Neural cell (in vitro differentiated cells): ENCODE results near the gene CATSPERE. TPM values are rescaled to one million over a fixed set of nuclear protein-coding genes. Genes with fewer than 3 reads are reported as not detected.

Source experiments
- H2AFZ ChIP-seq: fragments of 200-600, 300-800 bp; sonication (generic), shearing (Covaris generic); 2 replicates; pipeline ENCODE4 v1.6.0; 2014; ENCODE audit warnings: low read depth, mild to moderate bottlenecking, antibody characterized with exemption, low read length, moderate library complexity
- H3F3A ChIP-seq: fragments of 200-600 bp; shearing (Covaris generic); 2 replicates; pipeline ENCODE4 v1.6.1; 2016; ENCODE audit warnings: mild to moderate bottlenecking, moderate library complexity, mixed read lengths, antibody characterized with exemption, low read length; ENCODE audit not compliant: insufficient read depth, poor library complexity, severe bottlenecking
- H3K27ac ChIP-seq: fragments of 200-600, 300-800 bp; sonication (generic), shearing (Covaris generic); 2 replicates; pipeline ENCODE4 v1.5.1; 2014; ENCODE audit warnings: mild to moderate bottlenecking, low read length, moderate library complexity
- H3K27me3 ChIP-seq: fragments of 300-800, 200-600 bp; sonication (generic), shearing (Covaris generic); 2 replicates; pipeline ENCODE4 v1.6.0; 2014; ENCODE audit warnings: mild to moderate bottlenecking, low read depth, low read length, moderate library complexity; ENCODE audit not compliant: insufficient read depth
- H3K36me3 ChIP-seq: fragments of 300-800, 200-600 bp; sonication (generic), shearing (Covaris generic); 2 replicates; pipeline ENCODE4 v1.5.1; 2014; ENCODE audit warnings: mild to moderate bottlenecking, antibody characterized with exemption, low read length, moderate library complexity; ENCODE audit not compliant: insufficient read depth
- H3K4me2 ChIP-seq: fragments of 300-800, 200-600 bp; sonication (generic), shearing (Covaris generic); 2 replicates; pipeline ENCODE4 v1.6.0; 2014; ENCODE audit warnings: mild to moderate bottlenecking, low read length
- H3K4me3 ChIP-seq: fragments of 300-800, 200-600 bp; sonication (generic), shearing (Covaris generic); 2 replicates; pipeline ENCODE4 v1.5.1; 2014; ENCODE audit warnings: mild to moderate bottlenecking, low read length, moderate library complexity
- H3K79me2 ChIP-seq: fragments of 200-600 bp; shearing (Covaris generic); replicated peaks from 2 replicates; pipeline ENCODE4 v1.6.0; 2014; ENCODE audit warnings: mild to moderate bottlenecking, low read length, moderate library complexity; ENCODE audit not compliant: insufficient read depth
- H3K9ac ChIP-seq: fragments of 300-800, 200-600 bp; sonication (generic), shearing (Covaris generic); 2 replicates; pipeline ENCODE4 v1.6.1; 2016; ENCODE audit warnings: mild to moderate bottlenecking, low read length, mixed read lengths
- H3K9me2 ChIP-seq: fragments of 200-600 bp; shearing (Covaris generic); 2 replicates; pipeline ENCODE4 v1.6.1; 2016; ENCODE audit warnings: mild to moderate bottlenecking, low read length, mixed read lengths; ENCODE audit not compliant: insufficient read depth
- H3K9me3 ChIP-seq: fragments of 200-600, 300-800 bp; sonication (generic), shearing (Covaris generic); 2 replicates; pipeline ENCODE4 v1.6.1; 2016; ENCODE audit warnings: mild to moderate bottlenecking, mixed run types, low read length, moderate library complexity, mixed read lengths
- H4K20me1 ChIP-seq: fragments of 200-600 bp; shearing (Covaris generic); 2 replicates; pipeline ENCODE4 v1.6.1; 2016; ENCODE audit warnings: mild to moderate bottlenecking, mixed run types; ENCODE audit not compliant: insufficient read depth
- EP300 ChIP-seq: fragments of 450-650 bp; conservative IDR thresholded peaks from 2 replicates; pipeline ENCODE4 v1.6.1; 2014; ENCODE audit warnings: antibody characterized with exemption, mild to moderate bottlenecking, moderate library complexity; ENCODE audit not compliant: poor library complexity, severe bottlenecking
- EZH2 ChIP-seq: fragments of 200-600, 300-800 bp; shearing (Covaris generic), sonication (generic); IDR thresholded peaks from 2 replicates; pipeline ENCODE4 v1.6.1; 2014; ENCODE audit warnings: antibody characterized with exemption, low read length, borderline replicate concordance, mild to moderate bottlenecking; ENCODE audit not compliant: insufficient read depth, poor library complexity, severe bottlenecking
- MXI1 ChIP-seq: fragments of 450-650 bp; conservative IDR thresholded peaks from 2 replicates; pipeline ENCODE4 v1.6.1; 2014; ENCODE audit warnings: antibody characterized with exemption, mild to moderate bottlenecking; ENCODE audit not compliant: poor library complexity, severe bottlenecking
- POLR2AphosphoS5 ChIP-seq: IDR thresholded peaks from 2 replicates; pipeline ENCODE4 v1.6.1; 2012
- RAD21 ChIP-seq: fragments of 450-650 bp; conservative IDR thresholded peaks from 2 replicates; pipeline ENCODE4 v1.6.1; 2014; ENCODE audit warnings: antibody characterized with exemption, mild to moderate bottlenecking, moderate library complexity
- SMC3 ChIP-seq: fragments of 450-650 bp; conservative IDR thresholded peaks from 2 replicates; pipeline ENCODE4 v1.6.1; 2014; ENCODE audit warnings: antibody characterized with exemption, mild to moderate bottlenecking, moderate library complexity; ENCODE audit not compliant: poor library complexity
- TAF1 ChIP-seq: IDR thresholded peaks from 2 replicates; pipeline ENCODE4 v1.6.1; 2012; ENCODE audit warnings: low read depth
- polyA plus RNA-seq: library from polyadenylated mRNA; depleted of rRNA; stranded (reverse); fragments of >200 nt; gene quantifications from 2 replicates; pipeline ENCODE4 v1.2.3, GENCODE V29; 2014
- TF ChIP-seq, protein P1 (sequence below): fragments of 450-650 bp; IDR thresholded peaks from 2 replicates; pipeline ENCODE4 v1.5.1; 2014; ENCODE audit warnings: antibody characterized with exemption, mild to moderate bottlenecking, moderate library complexity; ENCODE audit not compliant: poor library complexity, severe bottlenecking
- TF ChIP-seq, protein P2 (sequence below): IDR thresholded peaks from 2 replicates; pipeline ENCODE4 v1.6.1; 2012; ENCODE audit warnings: borderline replicate concordance

The CATSPERE gene
- polyA plus RNA-seq, 1 donor from 2014 or later: 5.6 TPM

DNA sequence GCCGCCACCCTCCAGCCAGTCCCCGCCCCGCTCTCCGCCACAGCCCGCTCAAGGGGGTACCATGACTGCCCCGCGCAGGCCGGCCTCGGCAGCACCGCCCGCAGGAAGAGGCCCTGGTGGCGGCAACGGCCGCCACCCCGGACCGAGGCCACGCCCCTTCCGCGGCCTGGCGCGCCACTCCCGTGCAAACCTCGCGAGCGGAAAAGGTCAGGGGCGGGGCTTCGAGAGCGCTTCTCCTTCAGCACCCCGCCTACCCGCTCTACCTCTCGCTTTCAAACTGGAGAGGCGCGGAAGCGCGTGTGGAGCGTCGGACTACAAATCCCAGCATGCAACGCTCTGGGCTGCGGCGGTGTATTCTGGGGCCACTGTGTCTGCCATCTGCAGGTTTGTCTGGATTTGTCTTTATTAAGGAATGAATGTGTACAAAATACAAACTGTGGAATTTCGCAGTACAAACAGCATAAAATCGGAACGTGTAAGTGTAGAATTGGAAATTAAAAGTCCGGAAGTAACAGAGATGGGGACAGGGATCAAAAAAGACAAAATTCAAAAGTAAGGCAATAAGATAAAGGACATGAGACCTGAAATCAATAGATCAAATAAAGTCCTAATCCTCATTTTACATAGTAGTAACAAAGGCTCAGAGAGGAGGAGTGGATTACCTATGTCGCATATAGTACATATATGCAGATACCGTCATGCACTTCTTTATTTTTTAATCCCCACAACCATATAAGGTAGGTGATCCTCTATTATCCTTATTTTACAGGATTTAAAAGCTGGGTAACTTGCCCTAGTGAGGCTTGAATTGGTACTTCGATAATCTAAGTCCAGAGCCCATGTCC is 8.9 kb upstream of the CATSPERE start:
- peak overlapping the region; percentile 85 for H3K27ac ChIP-seq
- peak overlapping the region; percentile 91 for H3K9ac ChIP-seq
- H3K4me3 ChIP-seq: peak overlapping the region; percentile 88

DNA sequence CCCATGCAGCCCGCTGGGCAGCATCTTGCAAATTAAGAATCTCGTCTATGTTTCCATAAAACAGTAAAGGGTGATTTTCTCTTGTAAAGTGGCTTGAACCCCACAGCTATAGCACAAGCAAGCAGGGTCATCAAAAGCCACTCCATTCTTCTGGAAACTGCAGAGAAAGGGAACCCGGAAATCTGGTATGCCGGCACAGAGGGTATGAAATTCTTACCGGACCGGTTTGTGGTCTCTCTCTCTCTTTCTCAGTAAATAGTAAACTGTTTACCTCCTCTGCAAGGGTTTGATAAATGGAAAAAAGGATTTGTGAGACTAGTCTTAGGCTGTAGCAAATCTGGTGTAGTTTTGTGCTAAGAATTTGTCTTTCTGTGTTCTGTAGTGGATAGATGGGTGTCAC is 6.7 kb upstream of the CATSPERE start:
- peaks cover 10% of the 10 kb centered on the region for H3K79me2 ChIP-seq
- no peaks in the 10 kb centered on the region for H3K36me3 ChIP-seq
- H2AFZ ChIP-seq: no peak overlapping the region
- no peaks in the 10 kb centered on the region for H3F3A ChIP-seq
- H3K4me3 ChIP-seq: no peak overlapping the region
- TF ChIP-seq RAD21: no peak
- TF ChIP-seq EZH2: no peak
- TF ChIP-seq POLR2AphosphoS5: no peak
- TF ChIP-seq, protein P1, sequence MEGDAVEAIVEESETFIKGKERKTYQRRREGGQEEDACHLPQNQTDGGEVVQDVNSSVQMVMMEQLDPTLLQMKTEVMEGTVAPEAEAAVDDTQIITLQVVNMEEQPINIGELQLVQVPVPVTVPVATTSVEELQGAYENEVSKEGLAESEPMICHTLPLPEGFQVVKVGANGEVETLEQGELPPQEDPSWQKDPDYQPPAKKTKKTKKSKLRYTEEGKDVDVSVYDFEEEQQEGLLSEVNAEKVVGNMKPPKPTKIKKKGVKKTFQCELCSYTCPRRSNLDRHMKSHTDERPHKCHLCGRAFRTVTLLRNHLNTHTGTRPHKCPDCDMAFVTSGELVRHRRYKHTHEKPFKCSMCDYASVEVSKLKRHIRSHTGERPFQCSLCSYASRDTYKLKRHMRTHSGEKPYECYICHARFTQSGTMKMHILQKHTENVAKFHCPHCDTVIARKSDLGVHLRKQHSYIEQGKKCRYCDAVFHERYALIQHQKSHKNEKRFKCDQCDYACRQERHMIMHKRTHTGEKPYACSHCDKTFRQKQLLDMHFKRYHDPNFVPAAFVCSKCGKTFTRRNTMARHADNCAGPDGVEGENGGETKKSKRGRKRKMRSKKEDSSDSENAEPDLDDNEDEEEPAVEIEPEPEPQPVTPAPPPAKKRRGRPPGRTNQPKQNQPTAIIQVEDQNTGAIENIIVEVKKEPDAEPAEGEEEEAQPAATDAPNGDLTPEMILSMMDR: no peak
- no peak for TF ChIP-seq MXI1
- TF ChIP-seq TAF1: no peak
- TF ChIP-seq EP300: no peak
- no peak for TF ChIP-seq SMC3
- TF ChIP-seq, protein P2, sequence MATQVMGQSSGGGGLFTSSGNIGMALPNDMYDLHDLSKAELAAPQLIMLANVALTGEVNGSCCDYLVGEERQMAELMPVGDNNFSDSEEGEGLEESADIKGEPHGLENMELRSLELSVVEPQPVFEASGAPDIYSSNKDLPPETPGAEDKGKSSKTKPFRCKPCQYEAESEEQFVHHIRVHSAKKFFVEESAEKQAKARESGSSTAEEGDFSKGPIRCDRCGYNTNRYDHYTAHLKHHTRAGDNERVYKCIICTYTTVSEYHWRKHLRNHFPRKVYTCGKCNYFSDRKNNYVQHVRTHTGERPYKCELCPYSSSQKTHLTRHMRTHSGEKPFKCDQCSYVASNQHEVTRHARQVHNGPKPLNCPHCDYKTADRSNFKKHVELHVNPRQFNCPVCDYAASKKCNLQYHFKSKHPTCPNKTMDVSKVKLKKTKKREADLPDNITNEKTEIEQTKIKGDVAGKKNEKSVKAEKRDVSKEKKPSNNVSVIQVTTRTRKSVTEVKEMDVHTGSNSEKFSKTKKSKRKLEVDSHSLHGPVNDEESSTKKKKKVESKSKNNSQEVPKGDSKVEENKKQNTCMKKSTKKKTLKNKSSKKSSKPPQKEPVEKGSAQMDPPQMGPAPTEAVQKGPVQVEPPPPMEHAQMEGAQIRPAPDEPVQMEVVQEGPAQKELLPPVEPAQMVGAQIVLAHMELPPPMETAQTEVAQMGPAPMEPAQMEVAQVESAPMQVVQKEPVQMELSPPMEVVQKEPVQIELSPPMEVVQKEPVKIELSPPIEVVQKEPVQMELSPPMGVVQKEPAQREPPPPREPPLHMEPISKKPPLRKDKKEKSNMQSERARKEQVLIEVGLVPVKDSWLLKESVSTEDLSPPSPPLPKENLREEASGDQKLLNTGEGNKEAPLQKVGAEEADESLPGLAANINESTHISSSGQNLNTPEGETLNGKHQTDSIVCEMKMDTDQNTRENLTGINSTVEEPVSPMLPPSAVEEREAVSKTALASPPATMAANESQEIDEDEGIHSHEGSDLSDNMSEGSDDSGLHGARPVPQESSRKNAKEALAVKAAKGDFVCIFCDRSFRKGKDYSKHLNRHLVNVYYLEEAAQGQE: no peak
- no peaks in the 10 kb centered on the region for H4K20me1 ChIP-seq
- no peaks in the 10 kb centered on the region for H3K27me3 ChIP-seq
- H3K9me3 ChIP-seq: no peaks in the 10 kb centered on the region
- no peak overlapping the region for H3K9ac ChIP-seq
- no peak overlapping the region for H3K4me2 ChIP-seq
- H3K27ac ChIP-seq: no peak overlapping the region
- H3K9me2 ChIP-seq: no peaks in the 10 kb centered on the region

More for the DNA sequence above, 8.9 kb upstream of the CATSPERE start:
- no peaks in the 10 kb centered on the region for H3F3A ChIP-seq
- H3K4me2 ChIP-seq: peak overlapping the region; percentile 50
- no peaks in the 10 kb centered on the region for H3K9me3 ChIP-seq
- peaks cover 33% of the 10 kb centered on the region for H3K79me2 ChIP-seq
- TF ChIP-seq EP300: peak; percentile 46
- TF ChIP-seq, protein P1: peak; percentile 88
- no peak for TF ChIP-seq EZH2
- peak; percentile 64 for TF ChIP-seq TAF1
- TF ChIP-seq MXI1: peak; percentile 62
- TF ChIP-seq, protein P2: no peak
- TF ChIP-seq POLR2AphosphoS5: peak; percentile 73
- peak; percentile 51 for TF ChIP-seq RAD21
- TF ChIP-seq SMC3: peak; percentile 48
- H3K36me3 ChIP-seq: no peaks in the 10 kb centered on the region
- H4K20me1 ChIP-seq: no peaks in the 10 kb centered on the region
- H3K27me3 ChIP-seq: no peaks in the 10 kb centered on the region
- H2AFZ ChIP-seq: peak overlapping the region; percentile 51
- H3K9me2 ChIP-seq: no peaks in the 10 kb centered on the region
